HepG2 (cell line): Measurements from ENCODE around the gene ADAMTS16. TPM values are rescaled to one million over a fixed set of nuclear protein-coding genes. Genes with fewer than 3 reads are reported as not detected.

ENCODE experiments used
- AGO2 ChIP-seq: fragments of 200-400 bp; formaldehyde crosslinking; optimal IDR thresholded peaks from 2 replicates; pipeline ENCODE3; 2017; ENCODE audit warnings: mild to moderate bottlenecking, low read depth, low read length, moderate library complexity
- ASH2L ChIP-seq: fragments of 300-600, 200-600 bp; sonication (generic); IDR thresholded peaks from 2 replicates; pipeline ENCODE4 v1.7.0; 2017; ENCODE audit warnings: low read depth, mild to moderate bottlenecking, moderate library complexity, mixed read lengths, low read length; ENCODE audit not compliant: insufficient read length
- ATF2 ChIP-seq: sonication (generic); formaldehyde crosslinking; IDR thresholded peaks from 2 replicates; pipeline ENCODE4 v1.4.0; 2020; ENCODE audit warnings: missing genetic modification reagents
- FOXA1 ChIP-seq, 2 experiments: fragments of 450-650 bp in 1 of 2; sonication (generic) in 1 of 2; formaldehyde crosslinking in 1 of 2; IDR thresholded peaks; 2 replicates each; pipeline versions ENCODE4 v1.4.0 to v1.6.1; 2016 to 2020; ENCODE audit warnings: missing genetic modification reagents in 1 of 2
- HMGXB4 ChIP-seq, 2 experiments: sonication (generic) in 1 of 2; formaldehyde crosslinking in 1 of 2; IDR thresholded peaks; 2 replicates each; pipeline versions ENCODE4 v1.4.0 to v1.6.1; 2018 to 2020; ENCODE audit warnings: missing genetic modification reagents in 2 of 2, borderline replicate concordance in 1 of 2, low read depth in 1 of 2, mild to moderate bottlenecking in 1 of 2, missing biosample characterization in 1 of 2
- HNF4A ChIP-seq: sonication (generic); formaldehyde crosslinking; IDR thresholded peaks from 2 replicates; pipeline ENCODE4 v1.4.0; 2020; ENCODE audit warnings: missing genetic modification reagents
- HNF4G ChIP-seq, 2 experiments: sonication (generic) in 1 of 2; formaldehyde crosslinking in 1 of 2; IDR thresholded peaks; 2 replicates each; pipeline versions ENCODE4 v1.4.0 to v1.6.1; 2011 to 2020; ENCODE audit warnings: borderline replicate concordance in 2 of 2, low read depth in 2 of 2, mild to moderate bottlenecking in 2 of 2, low read length in 1 of 2, missing genetic modification reagents in 1 of 2, moderate library complexity in 1 of 2
- MED1 ChIP-seq: sonication (generic); formaldehyde crosslinking; IDR thresholded peaks from 2 replicates; pipeline ENCODE4 v1.4.0; 2020; ENCODE audit warnings: missing genetic modification reagents
- NFE2L2 ChIP-seq: fragments of 150-350 bp; IDR thresholded peaks from 2 replicates; pipeline ENCODE4 v1.6.1; 2014; ENCODE audit warnings: low read length
- RXRB ChIP-seq: IDR thresholded peaks from 2 replicates; pipeline ENCODE4 v1.6.1; 2016; ENCODE audit warnings: borderline replicate concordance, missing genetic modification reagents, missing compliant biosample characterization
- SP5 ChIP-seq: IDR thresholded peaks from 2 replicates; pipeline ENCODE4 v1.6.1; 2016; ENCODE audit warnings: low read depth, borderline replicate concordance
- THRA ChIP-seq: sonication (generic); formaldehyde crosslinking; IDR thresholded peaks from 2 replicates; pipeline ENCODE4 v1.4.0; 2020; ENCODE audit warnings: missing genetic modification reagents, borderline replicate concordance
- ZNF205 ChIP-seq: IDR thresholded peaks from 2 replicates; pipeline ENCODE4 v1.6.1; 2018; ENCODE audit warnings: missing biosample characterization, missing genetic modification reagents
- ZNF788 ChIP-seq: sonication (generic); formaldehyde crosslinking; IDR thresholded peaks from 2 replicates; pipeline ENCODE4 v1.5.0; 2020; ENCODE audit warnings: mild to moderate bottlenecking, missing genetic modification reagents, borderline replicate concordance
- polyA plus RNA-seq, 8 experiments: library from polyadenylated mRNA; depleted of rRNA in 3 of 8; stranded (reverse) in 7 of 8; unstranded in 1 of 8; fragments of >200 nt; fragmentation: Illumina TruSeq in 4 of 8; extraction: Trizol in 4 of 8; gene quantifications; 2 replicates each; pipeline versions ENCODE4 v1.2.1 to v1.2.3, GENCODE V29; 2011 to 2016; ENCODE audit warnings: low read depth in 4 of 8, missing spikeins in 1 of 8, mixed read lengths in 1 of 8; ENCODE audit not compliant: insufficient read depth in 1 of 8
- total RNA-seq, 5 experiments: library from RNA; depleted of rRNA; stranded (reverse); fragments of >200 nt; fragmentation: Illumina TruSeq; extraction: Trizol; gene quantifications; 2 replicates each; pipeline ENCODE4 v1.2.3, GENCODE V29; 2016; ENCODE audit warnings: low read depth in 1 of 5

Gene ADAMTS16
- total and polyA plus RNA-seq, 2 of the 13 experiments (the other 11 are each of a cell fraction or from before 2014, with no cell fraction given), result 0.02 to 0.03 TPM

- TF ChIP-seq ATF2 (peak; percentile 58; the same call in 1 of the 2 replicates), ZNF205 (CRISPR knock-in tag) (no peak), ZNF788 (CRISPR knock-in tag) (no peak), NFE2L2 (no peak), HNF4G (IDR thresholded peaks at IDR 0.05; ENCODE audit: borderline replicate concordance, low read depth, low read length) (peak; percentile 58; the same call in 1 of the 2 replicates), HNF4G (CRISPR knock-in tag; IDR thresholded peaks at IDR 0.05; ENCODE audit: borderline replicate concordance, low read depth) (peak; percentile 25; the same call in 1 of the 2 replicates), SP5 (CRISPR knock-in tag) (peak; percentile 69; the same call in 1 of the 2 replicates), HNF4A (peak; percentile 82), MED1 (CRISPR knock-in tag) (peak; percentile 51), FOXA1 (IDR thresholded peaks at IDR 0.05) (peak; percentile 34; the same call in 1 of the 2 replicates), FOXA1 (CRISPR knock-in tag; IDR thresholded peaks at IDR 0.05) (peak; percentile 77), ASH2L (peak; percentile 42), RXRB (CRISPR knock-in tag) (peak; percentile 74), HMGXB4 (CRISPR knock-in tag; IDR thresholded peaks at IDR 0.05; ENCODE audit: borderline replicate concordance in 1 of 2, low read depth in 1 of 2) (no peak), AGO2 (no peak), THRA (peak; percentile 55; the same call in 1 of the 2 replicates)
These were observed 216.6 kb downstream of the ADAMTS16 start (continued) for GRCh38 chr5:5356765-5357164.
